Keratinocyte (primary cell): ENCODE data around the gene CLDND2. TPM values are rescaled to one million over a fixed set of nuclear protein-coding genes. Genes with fewer than 3 reads are reported as not detected.

Experiments
- DNase-seq: peaks from one replicate; pipeline ENCODE4 v3.0.0-alpha.2; 2011; ENCODE audit warnings: low read depth, missing footprints, low spot score
- FAIRE-seq: peaks from 2 replicates; lab custom pipeline; 2011; peaks lifted over from hg19 to GRCh38; lab: Jason Lieb, UNC
- H2AFZ ChIP-seq: 2 replicates; pipeline ENCODE4 v1.6.0; 2012; ENCODE audit warnings: low read length, control low read depth, inconsistent platforms; ENCODE audit not compliant: control insufficient read depth
- H3K27ac ChIP-seq: 2 replicates; pipeline ENCODE4 v1.5.1; 2011; ENCODE audit warnings: low read length; ENCODE audit not compliant: control insufficient read depth, insufficient read depth
- H3K27me3 ChIP-seq: 3 replicates; pipeline ENCODE4 v1.6.0; 2011; ENCODE audit warnings: low read length; ENCODE audit not compliant: control insufficient read depth, insufficient read depth; ENCODE audit errors: extremely low read depth
- H3K36me3 ChIP-seq, 2 experiments: 2 replicates in 1 of 2; 3 replicates in 1 of 2; pipeline ENCODE4 v1.5.1; 2011; ENCODE audit warnings: low read length in 2 of 2, mild to moderate bottlenecking in 1 of 2; ENCODE audit not compliant: control insufficient read depth in 2 of 2, insufficient read depth in 2 of 2; ENCODE audit errors: extremely low read depth in 1 of 2
- H3K4me1 ChIP-seq: 3 replicates; pipeline ENCODE4 v1.5.1; 2011; ENCODE audit warnings: low read length; ENCODE audit not compliant: control insufficient read depth, insufficient read depth; ENCODE audit errors: extremely low read depth
- H3K4me2 ChIP-seq: 3 replicates; pipeline ENCODE4 v1.6.0; 2011; ENCODE audit warnings: low read depth, low read length; ENCODE audit not compliant: control insufficient read depth, insufficient read depth; ENCODE audit errors: extremely low read depth
- H3K4me3 ChIP-seq, 3 experiments: fragments of 200-600 bp in 1 of 3; sonication (generic) in 1 of 3; 2 replicates in 2 of 3; 3 replicates in 1 of 3; pipeline ENCODE4 v1.5.1; 2011 to 2016; ENCODE audit warnings: low read length in 3 of 3, mild to moderate bottlenecking in 3 of 3, control low read depth in 2 of 3, inconsistent platforms in 1 of 3, low read depth in 1 of 3, mixed read lengths in 1 of 3, mixed run types in 1 of 3, moderate library complexity in 1 of 3; ENCODE audit not compliant: control insufficient read depth in 2 of 3, insufficient read depth in 2 of 3; ENCODE audit errors: extremely low read depth in 1 of 3
- H3K79me2 ChIP-seq: 2 replicates; pipeline ENCODE4 v1.6.0; 2012; ENCODE audit warnings: low read length; ENCODE audit not compliant: control insufficient read depth, insufficient read depth
- H3K9ac ChIP-seq: 3 replicates; pipeline ENCODE4 v1.6.0; 2011; ENCODE audit warnings: low read length; ENCODE audit not compliant: control insufficient read depth, insufficient read depth; ENCODE audit errors: extremely low read depth
- H3K9me1 ChIP-seq: 3 replicates; pipeline ENCODE4 v1.6.0; 2011; ENCODE audit warnings: low read length; ENCODE audit not compliant: control insufficient read depth, insufficient read depth; ENCODE audit errors: extremely low read depth
- H3K9me3 ChIP-seq: 2 replicates; pipeline ENCODE4 v1.5.1; 2012; ENCODE audit warnings: low read depth, low read length; ENCODE audit not compliant: control insufficient read depth
- H4K20me1 ChIP-seq: 3 replicates; pipeline ENCODE4 v1.6.0; 2011; ENCODE audit warnings: low read length; ENCODE audit not compliant: control insufficient read depth, insufficient read depth; ENCODE audit errors: extremely low read depth
- CTCF ChIP-seq, 3 experiments: IDR thresholded peaks in 1 of 3; conservative IDR thresholded peaks in 1 of 3; optimal IDR thresholded peaks in 1 of 3; 2 replicates in 2 of 3; 3 replicates in 1 of 3; pipeline versions ENCODE3 to v1.5.1; 2011; ENCODE audit warnings: low read length in 3 of 3, mild to moderate bottlenecking in 3 of 3, moderate library complexity in 2 of 3, control low read depth in 1 of 3, inconsistent platforms in 1 of 3; ENCODE audit not compliant: insufficient read depth in 2 of 3; ENCODE audit errors: extremely low read depth in 1 of 3
- EZH2 ChIP-seq: IDR thresholded peaks from one replicate; pipeline ENCODE4 v1.6.1; 2012; ENCODE audit warnings: inconsistent platforms, mild to moderate bottlenecking, low read length, moderate library complexity
- dilution Hi-C: fragments of 300-500 bp; cut with MboI; formaldehyde crosslinking; loops from one replicate; pipeline ENCODE4 v1.7.0; 2020; ENCODE audit warnings: low sequenced_read_pairs; ENCODE audit not compliant: extremely low pct_ligation_motif_present
- polyA plus RNA-seq, 5 experiments: library from polyadenylated mRNA; depleted of rRNA in 3 of 5; stranded (reverse) in 3 of 5; stranded (forward) in 1 of 5; unstranded in 1 of 5; fragments of >200 nt; gene quantifications; 1 replicate in 1 of 5; 2 replicates in 3 of 5; 3 replicates in 1 of 5; pipeline versions ENCODE4 v1.2.1 to v1.2.3, GENCODE V29; 2011 to 2012; ENCODE audit warnings: missing spikeins in 2 of 5, low read depth in 1 of 5, low replicate concordance in 1 of 5

CLDND2 gene
- polyA plus RNA-seq, 1 donor (not counting 4 experiments of a cell fraction or from before 2014, with no cell fraction given) = 0.37 TPM

DNA sequence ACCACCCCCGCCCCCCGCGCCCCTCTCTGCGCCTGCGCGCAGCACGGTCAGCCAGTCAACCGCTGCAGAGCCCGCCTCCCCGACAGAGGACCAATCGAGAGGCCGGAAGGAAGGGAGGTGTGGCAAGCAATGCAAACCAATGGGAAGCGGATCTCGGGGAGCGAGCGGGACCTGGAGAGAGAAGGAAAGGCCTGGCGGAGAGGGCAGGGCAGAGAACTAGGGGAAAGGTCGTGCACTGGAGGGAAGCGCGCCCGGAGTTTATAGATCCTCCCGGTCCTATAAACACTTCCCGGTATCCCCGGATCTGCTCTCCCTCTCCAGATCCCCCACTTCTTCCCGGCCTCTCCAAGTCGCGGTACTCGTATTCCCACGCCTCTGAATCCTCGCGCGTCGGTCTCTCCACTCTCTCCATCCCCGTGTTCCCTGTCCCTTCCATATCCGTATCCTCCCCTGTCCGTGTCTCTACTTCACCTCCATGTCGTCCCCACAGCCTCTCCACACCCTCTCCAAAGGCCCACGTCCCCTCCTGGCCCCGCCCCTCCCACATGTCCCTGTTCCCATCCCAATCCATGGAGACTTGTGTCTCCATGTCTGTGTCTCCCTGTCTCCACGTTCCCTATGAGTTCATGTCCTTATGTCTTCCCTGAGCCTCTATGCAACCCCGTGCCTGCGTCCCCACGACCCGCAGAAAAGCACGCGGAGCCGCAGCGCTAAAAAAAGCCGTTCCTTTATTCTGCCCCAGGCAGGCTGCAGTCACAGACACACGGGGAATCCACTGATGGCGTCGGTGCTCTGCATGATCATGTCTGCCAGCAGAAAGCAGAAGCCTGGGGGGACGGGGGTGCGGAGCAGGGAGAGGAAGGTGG is 2.2 kb downstream of the CLDND2 start:
- Histone ChIP-seq H3K27ac (peak overlapping the region; percentile 89), H4K20me1 (peaks cover 4% of the 10 kb centered on the region), H3K9ac (peak overlapping the region; percentile 88), H3K4me2 (peak overlapping the region; percentile 98), H2AFZ (peak overlapping the region; percentile 89), H3K9me3 (no peaks in the 10 kb centered on the region), H3K79me2 (peaks cover 16% of the 10 kb centered on the region), H3K27me3 (no peaks in the 10 kb centered on the region), H3K9me1 (no peaks in the 10 kb centered on the region), H3K4me3 (peak overlapping the region; percentile 54 to 90 (median 88)), H3K36me3 (no peaks in the 10 kb centered on the region), H3K4me1 (peaks cover 21% of the 10 kb centered on the region)
- DNase-seq (peak; percentile 89), FAIRE-seq (no peak)
- dilution Hi-C loops = no loop called here
- no peak for TF ChIP-seq EZH2
- TF ChIP-seq CTCF (optimal IDR thresholded peaks at IDR 0.05 in 1 of 3, IDR thresholded peaks at IDR 0.05 in 1 of 3, conservative IDR thresholded peaks at IDR 0.05 in 1 of 3; ENCODE audit: extremely low read depth in 1 of 3, insufficient read depth in 2 of 3, low read length in 3 of 3) = no peak

GRCh38 chr19:51365965-51366388 is 2.8 kb downstream of the CLDND2 start, which contains the start of gene ETFB:
ETFB (minus strand) TSS chr19:51366388; CDS start chr19:51366326, 62 bp downstream.
- Histone ChIP-seq H3K9me1 (no peaks in the 10 kb centered on the region), H4K20me1 (peaks cover 4% of the 10 kb centered on the region), H3K36me3 (no peaks in the 10 kb centered on the region), H3K79me2 (peaks cover 16% of the 10 kb centered on the region), H3K4me1 (peaks cover 21% of the 10 kb centered on the region), H3K27ac (peak within 1 kb of the TSS; percentile 89), H3K4me3 (peak within 1 kb of the TSS; percentile 54 to 90 (median 88)), H2AFZ (peak within 1 kb of the TSS; percentile 89), H3K9ac (peak within 1 kb of the TSS; percentile 88), H3K27me3 (no peaks in the 10 kb centered on the region), H3K9me3 (no peaks in the 10 kb centered on the region), H3K4me2 (peak within 1 kb of the TSS; percentile 98)
- TF ChIP-seq EZH2 (no peak), CTCF (optimal IDR thresholded peaks at IDR 0.05 in 1 of 3, IDR thresholded peaks at IDR 0.05 in 1 of 3, conservative IDR thresholded peaks at IDR 0.05 in 1 of 3; ENCODE audit: extremely low read depth in 1 of 3, insufficient read depth in 2 of 3, low read length in 3 of 3) (peak in 1 of 3 experiments; percentile 4)
- DNase-seq (no peak), FAIRE-seq (no peak)
- dilution Hi-C loops = no loop called here
